Subcutaneous adipose tissue (tissue), 4 donors: ENCODE data around the gene SULT1A1. TPM values are rescaled to one million over a fixed set of nuclear protein-coding genes. Genes with fewer than 3 reads are reported as not detected.

ENCODE experiments used
- CTCF ChIP-seq: fragments of 450-650 bp; IDR thresholded peaks from one replicate; pipeline ENCODE4 v1.5.1; 2016; ENCODE audit warnings: low read depth, mild to moderate bottlenecking, control low read depth, antibody characterized with exemption, moderate library complexity
- total RNA-seq, 4 donors: library from RNA; depleted of rRNA; stranded (reverse); fragments of >200 nt; gene quantifications; one replicate each; pipeline ENCODE4 v1.1.0, GENCODE V29; 2016

The SULT1A1 gene
- total RNA-seq, 4 donors from 2014 or later = 15.8 to 51.3 (median 35.4) TPM

GRCh38 chr16:28589069-28589468 lies 20.8 kb downstream of the SULT1A1 start:
- TF ChIP-seq CTCF = no peak

- no peak for TF ChIP-seq CTCF
These were observed 22.5 kb downstream of the SULT1A1 start for GRCh38 chr16:28587386-28587785.

- TF ChIP-seq CTCF = no peak
These were observed 23.4 kb downstream of the SULT1A1 start for GRCh38 chr16:28586466-28586865.

GRCh38 chr16:28585674-28586073 lies 24.2 kb downstream of the SULT1A1 start:
- TF ChIP-seq CTCF = no peak

- no peak for TF ChIP-seq CTCF
These were observed 29.0 kb downstream of the SULT1A1 start for GRCh38 chr16:28580726-28581315.

- TF ChIP-seq CTCF = no peak
These were observed 34.3 kb downstream of the SULT1A1 start for GRCh38 chr16:28575446-28576109.

GRCh38 chr16:28574925-28575324 lies 34.9 kb downstream of the SULT1A1 start:
- TF ChIP-seq CTCF = no peak
